ENCODE measurements around the gene NCOA1.

The NCOA1 gene

DNA sequence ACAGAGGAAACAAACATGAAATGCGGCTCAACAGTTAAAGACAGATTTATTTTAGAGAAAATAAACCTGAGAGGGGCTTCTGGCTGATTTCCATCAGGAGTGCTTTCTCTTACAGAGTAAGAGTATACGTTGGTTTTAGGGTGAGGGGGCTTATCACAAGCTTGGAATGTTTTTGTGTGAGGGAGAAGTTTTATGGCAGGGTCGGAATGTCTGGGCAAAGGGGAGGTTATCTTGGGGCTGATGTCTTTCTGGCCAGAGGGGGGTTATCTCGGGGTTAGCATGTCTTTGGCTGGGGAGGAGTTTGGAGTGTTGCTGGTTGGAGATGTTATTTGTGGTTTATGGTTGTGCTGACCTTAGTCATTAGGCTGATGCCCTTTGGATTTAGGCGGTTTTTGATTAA, 280.0 kb downstream of the NCOA1 start:
- ChIA-PET CTCF (no interaction called here), POLR2A (no interaction called here)
- DNase-seq = no peak
- Histone ChIP-seq H3K27ac (ENCODE audit: insufficient read depth in 1 of 2, low read depth in 1 of 2, low read length in 2 of 2, poor library complexity in 1 of 2, severe bottlenecking in 2 of 2) (no peak overlapping the region), H3K9me3 (ENCODE audit: control extremely low read depth in 1 of 5, control insufficient read depth in 4 of 5, insufficient read depth in 2 of 5, low read depth in 1 of 5, low read length in 4 of 5) (no peaks in the 10 kb centered on the region), H3K27me3 (replicated peaks in 2 of 5; ENCODE audit: control insufficient read depth in 4 of 5, insufficient read depth in 5 of 5, low read length in 4 of 5) (no peaks in the 10 kb centered on the region), H3K36me3 (ENCODE audit: control insufficient read depth in 4 of 4, insufficient read depth in 4 of 4, low read length in 3 of 4) (peaks cover 6 to 19% (median 13%) of the 10 kb centered on the region in 4 experiments), H3K4me1 (ENCODE audit: control extremely low read depth in 1 of 4, control insufficient read depth in 4 of 4, insufficient read depth in 4 of 4, low read length in 3 of 4) (no peaks in the 10 kb centered on the region), H3K4me3 (ENCODE audit: control insufficient read depth in 1 of 7, extremely low read depth in 1 of 7, insufficient read depth in 4 of 7, low read depth in 2 of 7, low read length in 6 of 7) (no peak overlapping the region)
- WGBS (ENCODE audit: insufficient coverage) = 97% methylated on average over 4 of the region's 5 CpGs

DNA sequence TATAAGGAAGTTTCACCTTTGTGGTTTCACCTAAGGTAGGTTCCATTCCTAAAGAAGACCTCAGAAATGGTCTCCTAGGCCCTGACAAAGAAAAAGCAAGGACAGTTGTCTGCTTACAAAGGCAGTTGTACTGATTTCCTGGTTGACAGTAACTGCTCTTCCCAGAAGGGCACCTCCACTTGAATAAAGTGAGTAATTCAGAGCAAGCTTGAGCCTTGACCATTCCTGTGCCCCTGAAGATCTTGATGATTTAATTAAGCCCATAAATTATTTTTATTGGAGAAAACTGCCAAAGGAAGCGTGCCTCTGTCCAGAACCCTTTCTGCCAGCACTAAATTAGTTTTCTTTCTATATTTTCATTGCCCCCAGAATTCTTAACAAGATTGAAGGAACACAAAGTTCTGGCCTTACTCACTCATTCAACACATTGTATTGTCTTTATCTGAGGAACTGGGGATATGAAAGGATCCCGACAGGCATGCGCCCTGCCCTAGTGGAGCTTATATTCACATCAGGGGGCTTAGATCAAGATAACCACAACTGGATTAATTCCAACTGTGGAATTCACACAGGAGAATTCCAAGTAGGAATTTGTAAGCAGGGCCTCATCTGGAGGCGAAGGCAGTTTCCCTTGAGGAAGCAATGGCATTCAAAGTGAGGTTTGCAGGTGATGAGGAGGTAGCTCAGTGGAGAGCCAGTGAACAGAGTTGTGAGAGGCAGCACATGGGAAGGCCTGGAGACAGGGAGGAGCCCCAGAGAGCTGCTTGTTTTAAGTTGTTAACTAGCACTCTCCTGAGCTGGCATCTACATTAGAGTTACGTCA, 280.9 kb downstream of the NCOA1 start:
- 100% methylated on average over 5 of the region's 5 CpGs for WGBS (ENCODE audit: insufficient coverage)

DNA sequence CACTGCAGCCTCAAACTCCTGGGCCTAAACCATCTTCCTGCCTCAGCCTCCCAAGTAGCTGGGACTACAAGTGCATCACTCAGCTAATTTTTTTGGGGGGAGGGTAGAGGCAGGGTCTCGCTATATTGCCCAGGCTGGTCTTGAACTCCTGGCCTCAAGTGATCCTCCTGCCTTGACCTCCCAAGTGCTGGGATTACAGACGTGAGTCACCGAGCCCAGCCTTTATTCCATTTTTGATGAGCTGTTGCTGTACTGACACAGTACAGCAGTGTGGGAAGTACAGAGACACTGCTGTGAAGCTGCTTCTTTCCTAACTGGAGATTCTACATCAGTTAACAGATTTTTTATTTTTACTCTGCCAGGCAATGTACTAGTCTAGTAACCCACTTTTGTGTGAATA, 283.3 kb downstream of the NCOA1 start:
- Histone ChIP-seq H3K9me3 (ENCODE audit: control extremely low read depth in 1 of 5, control insufficient read depth in 4 of 5, insufficient read depth in 2 of 5, low read depth in 1 of 5, low read length in 4 of 5) (no peaks in the 10 kb centered on the region), H3K27ac (ENCODE audit: insufficient read depth in 1 of 2, low read depth in 1 of 2, low read length in 2 of 2, poor library complexity in 1 of 2, severe bottlenecking in 2 of 2) (no peak overlapping the region), H3K4me1 (ENCODE audit: control extremely low read depth in 1 of 4, control insufficient read depth in 4 of 4, insufficient read depth in 4 of 4, low read length in 3 of 4) (peaks cover 0 to 9% (median 7%) of the 10 kb centered on the region in 4 experiments), H3K4me3 (ENCODE audit: control insufficient read depth in 1 of 7, extremely low read depth in 1 of 7, insufficient read depth in 4 of 7, low read depth in 2 of 7, low read length in 6 of 7) (no peak overlapping the region), H3K27me3 (replicated peaks in 2 of 5; ENCODE audit: control insufficient read depth in 4 of 5, insufficient read depth in 5 of 5, low read length in 4 of 5) (peaks cover 0 to 2% (median 0%) of the 10 kb centered on the region in 5 experiments), H3K36me3 (ENCODE audit: control insufficient read depth in 4 of 4, insufficient read depth in 4 of 4, low read length in 3 of 4) (peaks cover 0 to 9% (median 6%) of the 10 kb centered on the region in 4 experiments)
- CTCF ChIA-PET = interaction anchor here (1.3 kb wide), 1 partner anchor 12 kb away, joined by 3 read pairs; no protein-coding TSS in a partner anchor
- POLR2A ChIA-PET = interaction anchor here (0.5 kb wide), 1 partner anchor 329 kb away, joined by 4 read pairs; no protein-coding TSS in a partner anchor
- 85% methylated on average over 3 of the region's 3 CpGs for WGBS (ENCODE audit: insufficient coverage)
- DNase-seq = no peak

More for the DNA sequence above, 280.9 kb downstream of the NCOA1 start:
- H3K9me3 ChIP-seq (ENCODE audit: control extremely low read depth in 1 of 5, control insufficient read depth in 4 of 5, insufficient read depth in 2 of 5, low read depth in 1 of 5, low read length in 4 of 5) = no peaks in the 10 kb centered on the region
- H3K27ac ChIP-seq (ENCODE audit: insufficient read depth in 1 of 2, low read depth in 1 of 2, low read length in 2 of 2, poor library complexity in 1 of 2, severe bottlenecking in 2 of 2) = no peak overlapping the region
- H3K27me3 ChIP-seq (replicated peaks in 2 of 5; ENCODE audit: control insufficient read depth in 4 of 5, insufficient read depth in 5 of 5, low read length in 4 of 5) = peaks cover 0 to 2% (median 0%) of the 10 kb centered on the region in 5 experiments
- peaks cover 4 to 19% (median 10%) of the 10 kb centered on the region in 4 experiments for H3K36me3 ChIP-seq (ENCODE audit: control insufficient read depth in 4 of 4, insufficient read depth in 4 of 4, low read length in 3 of 4)
- POLR2A ChIA-PET = no interaction called here
- no peak for DNase-seq
- CTCF ChIA-PET = no interaction called here
- no peaks in the 10 kb centered on the region for H3K4me1 ChIP-seq (ENCODE audit: control extremely low read depth in 1 of 4, control insufficient read depth in 4 of 4, insufficient read depth in 4 of 4, low read length in 3 of 4)
- no peak overlapping the region for H3K4me3 ChIP-seq (ENCODE audit: control insufficient read depth in 1 of 7, extremely low read depth in 1 of 7, insufficient read depth in 4 of 7, low read depth in 2 of 7, low read length in 6 of 7)

DNA sequence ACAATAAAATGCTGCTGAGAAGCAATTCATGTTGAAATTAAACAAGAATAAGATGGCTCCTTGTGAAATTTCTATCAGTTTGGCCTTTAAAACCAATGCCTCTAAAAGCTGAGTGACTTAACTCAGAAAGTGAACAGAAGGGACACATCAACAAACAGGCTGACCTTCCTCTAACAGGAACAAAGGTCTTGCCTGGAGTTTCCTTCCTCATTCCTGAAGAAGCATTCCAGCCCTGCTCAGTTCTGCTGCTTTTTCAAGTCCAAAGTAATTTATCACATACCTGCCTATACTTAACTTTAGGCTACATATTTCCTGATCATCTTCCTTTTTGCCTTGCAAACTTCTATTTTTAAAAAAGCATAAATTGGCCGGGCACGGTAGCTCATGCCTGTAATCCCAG, 288.1 kb downstream of the NCOA1 start:
- H3K9me3 ChIP-seq (ENCODE audit: control extremely low read depth in 1 of 5, control insufficient read depth in 4 of 5, insufficient read depth in 2 of 5, low read depth in 1 of 5, low read length in 4 of 5) = peaks cover 0 to 5% (median 2%) of the 10 kb centered on the region in 5 experiments
- H3K4me3 ChIP-seq (ENCODE audit: control insufficient read depth in 1 of 7, extremely low read depth in 1 of 7, insufficient read depth in 4 of 7, low read depth in 2 of 7, low read length in 6 of 7) = no peak overlapping the region
- POLR2A ChIA-PET = interaction anchor here (0.6 kb wide), 1 partner anchor 259 kb away, joined by 8 read pairs; no protein-coding TSS in a partner anchor
- DNase-seq = no peak
- H3K27me3 ChIP-seq (replicated peaks in 2 of 5; ENCODE audit: control insufficient read depth in 4 of 5, insufficient read depth in 5 of 5, low read length in 4 of 5) = peaks cover 0 to 18% (median 7%) of the 10 kb centered on the region in 5 experiments
- peaks cover 0 to 9% (median 8%) of the 10 kb centered on the region in 4 experiments for H3K4me1 ChIP-seq (ENCODE audit: control extremely low read depth in 1 of 4, control insufficient read depth in 4 of 4, insufficient read depth in 4 of 4, low read length in 3 of 4)
- no peak overlapping the region for H3K27ac ChIP-seq (ENCODE audit: insufficient read depth in 1 of 2, low read depth in 1 of 2, low read length in 2 of 2, poor library complexity in 1 of 2, severe bottlenecking in 2 of 2)
- H3K36me3 ChIP-seq (ENCODE audit: control insufficient read depth in 4 of 4, insufficient read depth in 4 of 4, low read length in 3 of 4) = no peaks in the 10 kb centered on the region
- CTCF ChIA-PET = interaction anchor here (0.7 to 1.8 kb wide), 4 partner anchors 13 to 366 kb away, joined by 3 to 5 read pairs (median 3); partner anchors contain the start of genes CENPO and PTRHD1
- no CpG with 5 or more reads among the region's 2 CpGs for WGBS (ENCODE audit: insufficient coverage)

DNA sequence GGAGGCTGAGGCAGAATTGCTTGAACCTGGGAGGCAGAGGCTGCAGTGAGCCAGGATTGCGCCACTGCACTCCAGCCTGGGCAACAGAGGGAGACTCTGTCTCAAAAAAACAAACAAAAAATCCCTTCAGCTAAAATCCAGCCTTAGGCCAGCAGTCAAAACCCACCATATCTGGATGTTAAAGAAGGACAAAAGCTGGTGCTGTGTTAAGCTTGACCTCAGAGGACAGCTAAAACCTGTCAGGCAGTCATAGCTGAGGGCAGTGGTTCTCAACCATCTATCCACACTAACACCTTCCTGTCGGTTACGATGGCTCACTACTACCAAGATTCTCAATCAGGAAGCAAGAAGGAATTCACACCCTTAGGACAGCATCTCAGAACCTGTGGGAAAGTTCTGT, 292.6 kb downstream of the NCOA1 start:
- CTCF ChIA-PET = interaction anchor here (1.4 kb wide), 1 partner anchor 9 kb away, joined by 3 read pairs; no protein-coding TSS in a partner anchor
- Histone ChIP-seq H3K4me3 (ENCODE audit: control insufficient read depth in 1 of 7, extremely low read depth in 1 of 7, insufficient read depth in 4 of 7, low read depth in 2 of 7, low read length in 6 of 7) (no peak overlapping the region), H3K4me1 (ENCODE audit: control extremely low read depth in 1 of 4, control insufficient read depth in 4 of 4, insufficient read depth in 4 of 4, low read length in 3 of 4) (peaks cover 0 to 20% (median 15%) of the 10 kb centered on the region in 4 experiments), H3K27me3 (replicated peaks in 2 of 5; ENCODE audit: control insufficient read depth in 4 of 5, insufficient read depth in 5 of 5, low read length in 4 of 5) (peaks cover 0 to 21% (median 5%) of the 10 kb centered on the region in 5 experiments), H3K27ac (ENCODE audit: insufficient read depth in 1 of 2, low read depth in 1 of 2, low read length in 2 of 2, poor library complexity in 1 of 2, severe bottlenecking in 2 of 2) (no peak overlapping the region), H3K9me3 (ENCODE audit: control extremely low read depth in 1 of 5, control insufficient read depth in 4 of 5, insufficient read depth in 2 of 5, low read depth in 1 of 5, low read length in 4 of 5) (peaks cover 0 to 5% (median 4%) of the 10 kb centered on the region in 5 experiments), H3K36me3 (ENCODE audit: control insufficient read depth in 4 of 4, insufficient read depth in 4 of 4, low read length in 3 of 4) (no peaks in the 10 kb centered on the region)
- no CpG with 5 or more reads among the region's 3 CpGs for WGBS (ENCODE audit: insufficient coverage)
- POLR2A ChIA-PET = no interaction called here
- no peak for DNase-seq

DNA sequence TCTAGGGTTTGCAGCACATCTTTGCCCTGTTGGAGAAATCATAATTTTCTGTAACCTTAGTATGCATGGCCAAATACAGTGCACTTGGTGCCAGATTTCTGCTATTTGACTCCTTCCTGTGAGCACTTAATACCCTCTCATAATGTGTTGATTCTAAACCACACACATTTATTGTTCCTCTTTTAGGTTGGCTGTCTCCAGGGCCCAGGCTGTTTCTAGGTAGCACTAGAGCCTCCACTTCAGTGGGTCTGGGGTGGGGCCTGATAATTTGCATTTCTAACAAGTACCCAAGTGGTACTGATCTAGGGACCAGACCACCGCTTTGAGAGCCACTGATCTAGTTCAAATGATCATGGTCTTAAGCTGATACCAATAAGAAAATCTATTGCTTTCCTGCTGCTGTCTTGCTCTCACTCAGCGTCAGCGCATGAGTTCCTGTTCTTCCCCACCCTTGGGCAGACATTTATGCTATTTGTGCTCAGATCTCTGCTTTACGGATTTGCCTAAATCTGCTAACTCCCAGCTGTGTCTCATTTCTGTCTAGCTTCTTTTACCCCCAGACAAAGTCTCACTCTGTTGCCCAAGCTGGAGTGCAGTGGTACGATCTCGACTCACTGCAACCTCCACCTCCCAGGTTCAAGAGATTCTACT, 294.7 kb downstream of the NCOA1 start:
- Histone ChIP-seq H3K27ac (ENCODE audit: insufficient read depth in 1 of 2, low read depth in 1 of 2, low read length in 2 of 2, poor library complexity in 1 of 2, severe bottlenecking in 2 of 2) (no peak overlapping the region), H3K4me1 (ENCODE audit: control extremely low read depth in 1 of 4, control insufficient read depth in 4 of 4, insufficient read depth in 4 of 4, low read length in 3 of 4) (peaks cover 0 to 12% (median 9%) of the 10 kb centered on the region in 4 experiments), H3K9me3 (ENCODE audit: control extremely low read depth in 1 of 5, control insufficient read depth in 4 of 5, insufficient read depth in 2 of 5, low read depth in 1 of 5, low read length in 4 of 5) (peaks cover 0 to 5% (median 4%) of the 10 kb centered on the region in 5 experiments), H3K27me3 (replicated peaks in 2 of 5; ENCODE audit: control insufficient read depth in 4 of 5, insufficient read depth in 5 of 5, low read length in 4 of 5) (peaks cover 0 to 17% (median 5%) of the 10 kb centered on the region in 5 experiments), H3K4me3 (ENCODE audit: control insufficient read depth in 1 of 7, extremely low read depth in 1 of 7, insufficient read depth in 4 of 7, low read depth in 2 of 7, low read length in 6 of 7) (peak overlapping the region in 2 of 7 experiments; percentile 11 to 52), H3K36me3 (ENCODE audit: control insufficient read depth in 4 of 4, insufficient read depth in 4 of 4, low read length in 3 of 4) (peaks cover 0 to 3% (median 3%) of the 10 kb centered on the region in 4 experiments)
- DNase-seq = peak; percentile 44 to 88 (median 81)
- ChIA-PET POLR2A (no interaction called here), CTCF (no interaction called here)
- WGBS (ENCODE audit: insufficient coverage) = 30% methylated on average over 6 of the region's 6 CpGs

Measured in common myeloid progenitor, CD34-positive (primary cell).